Keratinocyte (primary cell): Measurements from ENCODE around the gene DUSP8. TPM values are rescaled to one million over a fixed set of nuclear protein-coding genes. Genes with fewer than 3 reads are reported as not detected.

ENCODE experiments used
- DNase-seq: peaks from one replicate; pipeline ENCODE4 v3.0.0-alpha.2; 2011; ENCODE audit warnings: low read depth, missing footprints, low spot score
- FAIRE-seq: peaks from 2 replicates; lab custom pipeline; 2011; peaks lifted over from hg19 to GRCh38; lab: Jason Lieb, UNC
- H2AFZ ChIP-seq: 2 replicates; pipeline ENCODE4 v1.6.0; 2012; ENCODE audit warnings: low read length, control low read depth, inconsistent platforms; ENCODE audit not compliant: control insufficient read depth
- H3K27ac ChIP-seq: 2 replicates; pipeline ENCODE4 v1.5.1; 2011; ENCODE audit warnings: low read length; ENCODE audit not compliant: control insufficient read depth, insufficient read depth
- H3K27me3 ChIP-seq: 3 replicates; pipeline ENCODE4 v1.6.0; 2011; ENCODE audit warnings: low read length; ENCODE audit not compliant: control insufficient read depth, insufficient read depth; ENCODE audit errors: extremely low read depth
- H3K36me3 ChIP-seq, 2 experiments: 2 replicates in 1 of 2; 3 replicates in 1 of 2; pipeline ENCODE4 v1.5.1; 2011; ENCODE audit warnings: low read length in 2 of 2, mild to moderate bottlenecking in 1 of 2; ENCODE audit not compliant: control insufficient read depth in 2 of 2, insufficient read depth in 2 of 2; ENCODE audit errors: extremely low read depth in 1 of 2
- H3K4me1 ChIP-seq: 3 replicates; pipeline ENCODE4 v1.5.1; 2011; ENCODE audit warnings: low read length; ENCODE audit not compliant: control insufficient read depth, insufficient read depth; ENCODE audit errors: extremely low read depth
- H3K4me2 ChIP-seq: 3 replicates; pipeline ENCODE4 v1.6.0; 2011; ENCODE audit warnings: low read depth, low read length; ENCODE audit not compliant: control insufficient read depth, insufficient read depth; ENCODE audit errors: extremely low read depth
- H3K4me3 ChIP-seq, 3 experiments: fragments of 200-600 bp in 1 of 3; sonication (generic) in 1 of 3; 2 replicates in 2 of 3; 3 replicates in 1 of 3; pipeline ENCODE4 v1.5.1; 2011 to 2016; ENCODE audit warnings: low read length in 3 of 3, mild to moderate bottlenecking in 3 of 3, control low read depth in 2 of 3, inconsistent platforms in 1 of 3, low read depth in 1 of 3, mixed read lengths in 1 of 3, mixed run types in 1 of 3, moderate library complexity in 1 of 3; ENCODE audit not compliant: control insufficient read depth in 2 of 3, insufficient read depth in 2 of 3; ENCODE audit errors: extremely low read depth in 1 of 3
- H3K79me2 ChIP-seq: 2 replicates; pipeline ENCODE4 v1.6.0; 2012; ENCODE audit warnings: low read length; ENCODE audit not compliant: control insufficient read depth, insufficient read depth
- H3K9ac ChIP-seq: 3 replicates; pipeline ENCODE4 v1.6.0; 2011; ENCODE audit warnings: low read length; ENCODE audit not compliant: control insufficient read depth, insufficient read depth; ENCODE audit errors: extremely low read depth
- H3K9me1 ChIP-seq: 3 replicates; pipeline ENCODE4 v1.6.0; 2011; ENCODE audit warnings: low read length; ENCODE audit not compliant: control insufficient read depth, insufficient read depth; ENCODE audit errors: extremely low read depth
- H3K9me3 ChIP-seq: 2 replicates; pipeline ENCODE4 v1.5.1; 2012; ENCODE audit warnings: low read depth, low read length; ENCODE audit not compliant: control insufficient read depth
- H4K20me1 ChIP-seq: 3 replicates; pipeline ENCODE4 v1.6.0; 2011; ENCODE audit warnings: low read length; ENCODE audit not compliant: control insufficient read depth, insufficient read depth; ENCODE audit errors: extremely low read depth
- CTCF ChIP-seq, 3 experiments: IDR thresholded peaks in 1 of 3; conservative IDR thresholded peaks in 1 of 3; optimal IDR thresholded peaks in 1 of 3; 2 replicates in 2 of 3; 3 replicates in 1 of 3; pipeline versions ENCODE3 to v1.5.1; 2011; ENCODE audit warnings: low read length in 3 of 3, mild to moderate bottlenecking in 3 of 3, moderate library complexity in 2 of 3, control low read depth in 1 of 3, inconsistent platforms in 1 of 3; ENCODE audit not compliant: insufficient read depth in 2 of 3; ENCODE audit errors: extremely low read depth in 1 of 3
- EZH2 ChIP-seq: IDR thresholded peaks from one replicate; pipeline ENCODE4 v1.6.1; 2012; ENCODE audit warnings: inconsistent platforms, mild to moderate bottlenecking, low read length, moderate library complexity
- dilution Hi-C: fragments of 300-500 bp; cut with MboI; formaldehyde crosslinking; loops from one replicate; pipeline ENCODE4 v1.7.0; 2020; ENCODE audit warnings: low sequenced_read_pairs; ENCODE audit not compliant: extremely low pct_ligation_motif_present
- polyA plus RNA-seq, 5 experiments: library from polyadenylated mRNA; depleted of rRNA in 3 of 5; stranded (reverse) in 3 of 5; stranded (forward) in 1 of 5; unstranded in 1 of 5; fragments of >200 nt; gene quantifications; 1 replicate in 1 of 5; 2 replicates in 3 of 5; 3 replicates in 1 of 5; pipeline versions ENCODE4 v1.2.1 to v1.2.3, GENCODE V29; 2011 to 2012; ENCODE audit warnings: missing spikeins in 2 of 5, low read depth in 1 of 5, low replicate concordance in 1 of 5

DUSP8 gene
- polyA plus RNA-seq, 1 donor (not counting 4 experiments of a cell fraction or from before 2014, with no cell fraction given), result 0.58 TPM

- Histone ChIP-seq H3K27ac (no peak overlapping the region), H3K9me3 (no peaks in the 10 kb centered on the region), H3K27me3 (no peaks in the 10 kb centered on the region), H3K9ac (no peak overlapping the region), H3K9me1 (no peaks in the 10 kb centered on the region), H3K36me3 (peaks cover 0 to 2% of the 10 kb centered on the region in 2 experiments), H3K4me1 (no peaks in the 10 kb centered on the region), H4K20me1 (peaks cover 38% of the 10 kb centered on the region), H3K79me2 (peaks cover 66% of the 10 kb centered on the region), H3K4me3 (no peak overlapping the region), H2AFZ (no peak overlapping the region), H3K4me2 (no peak overlapping the region)
- FAIRE-seq, result no peak
- dilution Hi-C loops, result no loop called here
- DNase-seq, result no peak
- no peak for TF ChIP-seq CTCF (optimal IDR thresholded peaks at IDR 0.05 in 1 of 3, IDR thresholded peaks at IDR 0.05 in 1 of 3, conservative IDR thresholded peaks at IDR 0.05 in 1 of 3; ENCODE audit: extremely low read depth in 1 of 3, insufficient read depth in 2 of 3, low read length in 3 of 3)
- TF ChIP-seq EZH2, result no peak
Observed at GRCh38 chr11:1508491-1508891, 63.6 kb downstream of the DUSP8 start.

GRCh38 chr11:1507381-1508140 is 64.5 kb downstream of the DUSP8 start:
- Histone ChIP-seq H3K9me3 (no peaks in the 10 kb centered on the region), H3K4me3 (no peak overlapping the region), H3K4me1 (no peaks in the 10 kb centered on the region), H3K9me1 (no peaks in the 10 kb centered on the region), H3K27me3 (no peaks in the 10 kb centered on the region), H4K20me1 (peaks cover 47% of the 10 kb centered on the region), H3K36me3 (no peaks in the 10 kb centered on the region), H3K9ac (no peak overlapping the region), H3K27ac (no peak overlapping the region), H3K4me2 (no peak overlapping the region), H3K79me2 (peaks cover 70% of the 10 kb centered on the region), H2AFZ (no peak overlapping the region)
- dilution Hi-C loops, result no loop called here
- FAIRE-seq, result no peak
- TF ChIP-seq CTCF (optimal IDR thresholded peaks at IDR 0.05 in 1 of 3, IDR thresholded peaks at IDR 0.05 in 1 of 3, conservative IDR thresholded peaks at IDR 0.05 in 1 of 3; ENCODE audit: extremely low read depth in 1 of 3, insufficient read depth in 2 of 3, low read length in 3 of 3), result no peak
- TF ChIP-seq EZH2, result no peak
- no peak for DNase-seq
